K562 (cell line): ENCODE data around the gene GOPC. TPM values are rescaled to one million over a fixed set of nuclear protein-coding genes. Genes with fewer than 3 reads are reported as not detected.

Experiments
- ATF1 ChIP-seq, 2 experiments: fragments of 450-650 bp in 1 of 2; IDR thresholded peaks; 2 replicates each; pipeline ENCODE4 v1.6.1; 2016; ENCODE audit warnings: missing compliant biosample characterization in 1 of 2, missing genetic modification characterization in 1 of 2
- CHCHD3 ChIP-seq: fragments of 250-450 bp; sonication (Bioruptor Pico); IDR thresholded peaks from 2 replicates; pipeline ENCODE4 v2.1.2; 2022; ENCODE audit warnings: mild to moderate bottlenecking
- GABPB1 ChIP-seq: sonication (generic); formaldehyde crosslinking; IDR thresholded peaks from 2 replicates; pipeline ENCODE4 v1.8.0; 2022; ENCODE audit warnings: mild to moderate bottlenecking, missing genetic modification reagents
- IFI16 ChIP-seq: fragments of 250-450 bp; sonication (Bioruptor Pico); IDR thresholded peaks from 2 replicates; pipeline ENCODE4 v2.1.2; 2022; ENCODE audit warnings: mild to moderate bottlenecking, inconsistent platforms
- YY1 ChIP-seq, 3 experiments: IDR thresholded peaks; 2 replicates each; pipeline ENCODE4 v1.6.1; 2011; ENCODE audit warnings: low read length in 2 of 3, mild to moderate bottlenecking in 2 of 3, moderate library complexity in 2 of 3, borderline replicate concordance in 1 of 3, control low read depth in 1 of 3, low read depth in 1 of 3; ENCODE audit not compliant: insufficient read depth in 3 of 3, insufficient replicate concordance in 2 of 3, control insufficient read depth in 1 of 3, insufficient read length in 1 of 3; ENCODE audit errors: extremely low read depth in 1 of 3
- ZNF24 ChIP-seq: fragments of 450-650 bp; IDR thresholded peaks from 2 replicates; pipeline ENCODE4 v1.6.1; 2016
- polyA plus RNA-seq, 8 experiments: library from polyadenylated mRNA; depleted of rRNA in 4 of 8; stranded (reverse) in 5 of 8; unstranded in 3 of 8; fragments of >200 nt; fragmentation: Nextera tagmentation in 2 of 8; fragmentation: Illumina TruSeq in 1 of 8; extraction: Ambion mirVana in 2 of 8; extraction: Trizol in 1 of 8; gene quantifications; 2 replicates each; pipeline versions ENCODE4 v1.2.1 to v1.2.3, GENCODE V29; 2011 to 2014; ENCODE audit warnings: inconsistent platforms in 1 of 8, missing spikeins in 1 of 8
- total RNA-seq, 7 experiments: library from RNA; depleted of rRNA in 6 of 7; stranded (reverse); fragments of >200 nt in 6 of 7; fragmentation: Illumina TruSeq in 2 of 7; extraction: Trizol in 2 of 7; gene quantifications; 2 replicates each; pipeline versions ENCODE4 v1.2.1 to v1.2.3, GENCODE V29; 2011 to 2021; ENCODE audit warnings: low replicate concordance in 1 of 7
- TF ChIP-seq, protein P1 (sequence below): sonication (generic); formaldehyde crosslinking; IDR thresholded peaks from 2 replicates; pipeline ENCODE4 v1.8.0; 2022; ENCODE audit warnings: mild to moderate bottlenecking, missing genetic modification reagents
- TF ChIP-seq, protein P2 (sequence below), 2 experiments: fragments of 450-650 bp; formaldehyde crosslinking in 1 of 2; IDR thresholded peaks; 2 replicates each; pipeline versions ENCODE4 v1.4.0 to v1.6.1; 2014 to 2020; ENCODE audit warnings: mild to moderate bottlenecking in 2 of 2, borderline replicate concordance in 1 of 2, low read depth in 1 of 2
- TF ChIP-seq, protein P3 (sequence below): fragments of 250-450 bp; sonication (Bioruptor Pico); IDR thresholded peaks from 2 replicates; pipeline ENCODE4 v1.8.0; 2021; ENCODE audit warnings: moderate library complexity, mild to moderate bottlenecking, inconsistent platforms
- TF ChIP-seq, protein P4 (sequence below): fragments of 450-650 bp; formaldehyde crosslinking; IDR thresholded peaks from 2 replicates; pipeline ENCODE4 v1.4.0; 2020; ENCODE audit warnings: mild to moderate bottlenecking, moderate library complexity

Gene GOPC
- total and polyA plus RNA-seq, 9 of the 15 experiments (the other 6 are each of a cell fraction or from before 2014, with no cell fraction given) = 10.0 to 32.2 (median 25.6) TPM

DNA sequence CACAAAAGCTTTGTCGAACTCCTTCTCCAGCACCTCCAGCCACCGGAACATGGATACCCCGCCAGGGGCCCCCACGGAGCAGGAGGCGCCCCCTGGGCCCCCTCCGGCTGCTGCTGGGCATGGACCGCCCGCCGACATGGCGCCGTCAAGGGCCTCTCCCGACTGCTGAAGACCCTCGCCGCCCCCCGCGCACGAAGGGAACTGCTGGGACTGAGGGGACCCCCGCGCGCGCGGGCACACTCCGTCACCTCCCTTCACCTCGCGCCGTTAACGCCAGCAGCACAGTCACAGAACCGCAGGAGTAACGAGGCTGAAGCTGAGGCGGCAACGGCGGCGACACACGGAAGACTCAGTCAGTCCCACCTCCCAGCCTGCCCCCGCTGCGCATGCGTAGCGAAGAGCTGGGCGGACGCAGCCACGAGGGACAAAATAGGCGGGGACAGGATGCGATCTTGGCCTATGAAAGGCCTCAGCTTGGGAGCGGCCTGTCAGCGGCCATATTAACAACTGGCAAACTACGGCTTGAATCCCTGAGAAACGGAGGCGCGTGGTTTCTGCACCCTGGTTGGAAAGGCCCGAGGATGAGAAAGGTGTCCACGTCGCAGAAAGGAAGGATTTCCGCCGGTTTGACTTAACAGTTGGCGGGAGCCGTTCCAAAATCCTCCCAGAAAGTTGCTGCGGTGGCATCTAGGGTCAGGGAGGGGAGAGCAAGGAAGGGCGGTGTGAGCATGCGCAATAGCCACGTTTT, at the start of gene GOPC (continued):
- TF ChIP-seq, protein P1, sequence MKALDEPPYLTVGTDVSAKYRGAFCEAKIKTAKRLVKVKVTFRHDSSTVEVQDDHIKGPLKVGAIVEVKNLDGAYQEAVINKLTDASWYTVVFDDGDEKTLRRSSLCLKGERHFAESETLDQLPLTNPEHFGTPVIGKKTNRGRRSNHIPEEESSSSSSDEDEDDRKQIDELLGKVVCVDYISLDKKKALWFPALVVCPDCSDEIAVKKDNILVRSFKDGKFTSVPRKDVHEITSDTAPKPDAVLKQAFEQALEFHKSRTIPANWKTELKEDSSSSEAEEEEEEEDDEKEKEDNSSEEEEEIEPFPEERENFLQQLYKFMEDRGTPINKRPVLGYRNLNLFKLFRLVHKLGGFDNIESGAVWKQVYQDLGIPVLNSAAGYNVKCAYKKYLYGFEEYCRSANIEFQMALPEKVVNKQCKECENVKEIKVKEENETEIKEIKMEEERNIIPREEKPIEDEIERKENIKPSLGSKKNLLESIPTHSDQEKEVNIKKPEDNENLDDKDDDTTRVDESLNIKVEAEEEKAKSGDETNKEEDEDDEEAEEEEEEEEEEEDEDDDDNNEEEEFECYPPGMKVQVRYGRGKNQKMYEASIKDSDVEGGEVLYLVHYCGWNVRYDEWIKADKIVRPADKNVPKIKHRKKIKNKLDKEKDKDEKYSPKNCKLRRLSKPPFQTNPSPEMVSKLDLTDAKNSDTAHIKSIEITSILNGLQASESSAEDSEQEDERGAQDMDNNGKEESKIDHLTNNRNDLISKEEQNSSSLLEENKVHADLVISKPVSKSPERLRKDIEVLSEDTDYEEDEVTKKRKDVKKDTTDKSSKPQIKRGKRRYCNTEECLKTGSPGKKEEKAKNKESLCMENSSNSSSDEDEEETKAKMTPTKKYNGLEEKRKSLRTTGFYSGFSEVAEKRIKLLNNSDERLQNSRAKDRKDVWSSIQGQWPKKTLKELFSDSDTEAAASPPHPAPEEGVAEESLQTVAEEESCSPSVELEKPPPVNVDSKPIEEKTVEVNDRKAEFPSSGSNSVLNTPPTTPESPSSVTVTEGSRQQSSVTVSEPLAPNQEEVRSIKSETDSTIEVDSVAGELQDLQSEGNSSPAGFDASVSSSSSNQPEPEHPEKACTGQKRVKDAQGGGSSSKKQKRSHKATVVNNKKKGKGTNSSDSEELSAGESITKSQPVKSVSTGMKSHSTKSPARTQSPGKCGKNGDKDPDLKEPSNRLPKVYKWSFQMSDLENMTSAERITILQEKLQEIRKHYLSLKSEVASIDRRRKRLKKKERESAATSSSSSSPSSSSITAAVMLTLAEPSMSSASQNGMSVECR (CRISPR knock-in tag) = peak; percentile 84
- peak; percentile 71 for TF ChIP-seq GABPB1 (CRISPR knock-in tag)
- no peak for TF ChIP-seq IFI16 (CRISPR knock-in tag)
- TF ChIP-seq, protein P2, sequence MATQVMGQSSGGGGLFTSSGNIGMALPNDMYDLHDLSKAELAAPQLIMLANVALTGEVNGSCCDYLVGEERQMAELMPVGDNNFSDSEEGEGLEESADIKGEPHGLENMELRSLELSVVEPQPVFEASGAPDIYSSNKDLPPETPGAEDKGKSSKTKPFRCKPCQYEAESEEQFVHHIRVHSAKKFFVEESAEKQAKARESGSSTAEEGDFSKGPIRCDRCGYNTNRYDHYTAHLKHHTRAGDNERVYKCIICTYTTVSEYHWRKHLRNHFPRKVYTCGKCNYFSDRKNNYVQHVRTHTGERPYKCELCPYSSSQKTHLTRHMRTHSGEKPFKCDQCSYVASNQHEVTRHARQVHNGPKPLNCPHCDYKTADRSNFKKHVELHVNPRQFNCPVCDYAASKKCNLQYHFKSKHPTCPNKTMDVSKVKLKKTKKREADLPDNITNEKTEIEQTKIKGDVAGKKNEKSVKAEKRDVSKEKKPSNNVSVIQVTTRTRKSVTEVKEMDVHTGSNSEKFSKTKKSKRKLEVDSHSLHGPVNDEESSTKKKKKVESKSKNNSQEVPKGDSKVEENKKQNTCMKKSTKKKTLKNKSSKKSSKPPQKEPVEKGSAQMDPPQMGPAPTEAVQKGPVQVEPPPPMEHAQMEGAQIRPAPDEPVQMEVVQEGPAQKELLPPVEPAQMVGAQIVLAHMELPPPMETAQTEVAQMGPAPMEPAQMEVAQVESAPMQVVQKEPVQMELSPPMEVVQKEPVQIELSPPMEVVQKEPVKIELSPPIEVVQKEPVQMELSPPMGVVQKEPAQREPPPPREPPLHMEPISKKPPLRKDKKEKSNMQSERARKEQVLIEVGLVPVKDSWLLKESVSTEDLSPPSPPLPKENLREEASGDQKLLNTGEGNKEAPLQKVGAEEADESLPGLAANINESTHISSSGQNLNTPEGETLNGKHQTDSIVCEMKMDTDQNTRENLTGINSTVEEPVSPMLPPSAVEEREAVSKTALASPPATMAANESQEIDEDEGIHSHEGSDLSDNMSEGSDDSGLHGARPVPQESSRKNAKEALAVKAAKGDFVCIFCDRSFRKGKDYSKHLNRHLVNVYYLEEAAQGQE (IDR thresholded peaks at IDR 0.05; ENCODE audit: borderline replicate concordance) = no peak
- TF ChIP-seq, protein P2 (CRISPR knock-in tag; IDR thresholded peaks at IDR 0.05; ENCODE audit: low read depth) = no peak
- 0 out of 2 replicates have a peak, but pooled peaks have one; percentile 11 for TF ChIP-seq CHCHD3 (CRISPR knock-in tag)
- TF ChIP-seq ATF1 (CRISPR knock-in tag; IDR thresholded peaks at IDR 0.05) = no peak
- TF ChIP-seq ATF1 (tag; IDR thresholded peaks at IDR 0.05) = peak; percentile 80
- TF ChIP-seq YY1 (IDR thresholded peaks at IDR 0.05; ENCODE audit: borderline replicate concordance in 1 of 3, control insufficient read depth in 1 of 3, extremely low read depth in 1 of 3, insufficient read depth in 3 of 3, insufficient read length in 1 of 3, insufficient replicate concordance in 2 of 3, low read depth in 1 of 3, low read length in 2 of 3) = peak; percentile 92 to 98 (median 97)
- TF ChIP-seq, protein P3, sequence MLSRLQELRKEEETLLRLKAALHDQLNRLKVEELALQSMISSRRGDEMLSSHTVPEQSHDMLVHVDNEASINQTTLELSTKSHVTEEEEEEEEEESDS = no peak
- TF ChIP-seq, protein P4, sequence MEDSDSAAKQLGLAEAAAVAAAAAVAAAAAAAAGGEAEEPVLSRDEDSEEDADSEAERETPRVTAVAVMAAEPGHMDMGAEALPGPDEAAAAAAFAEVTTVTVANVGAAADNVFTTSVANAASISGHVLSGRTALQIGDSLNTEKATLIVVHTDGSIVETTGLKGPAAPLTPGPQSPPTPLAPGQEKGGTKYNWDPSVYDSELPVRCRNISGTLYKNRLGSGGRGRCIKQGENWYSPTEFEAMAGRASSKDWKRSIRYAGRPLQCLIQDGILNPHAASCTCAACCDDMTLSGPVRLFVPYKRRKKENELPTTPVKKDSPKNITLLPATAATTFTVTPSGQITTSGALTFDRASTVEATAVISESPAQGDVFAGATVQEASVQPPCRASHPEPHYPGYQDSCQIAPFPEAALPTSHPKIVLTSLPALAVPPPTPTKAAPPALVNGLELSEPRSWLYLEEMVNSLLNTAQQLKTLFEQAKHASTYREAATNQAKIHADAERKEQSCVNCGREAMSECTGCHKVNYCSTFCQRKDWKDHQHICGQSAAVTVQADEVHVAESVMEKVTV (CRISPR knock-in tag) = no peak
- TF ChIP-seq ZNF24 = peak; percentile 44
